HG03342 (cell line): ENCODE results near the gene XYLT2.
"Not testable (repeated sequence)": the region's sequence is repeated elsewhere in the genome, so short reads cannot be mapped to it uniquely, and the experiment has no call there.

Experiments
- ATAC-seq: cut with Tn5 transposase; IDR thresholded peaks from one replicate; pipeline ENCODE4 v1.9.1; 2021; ENCODE audit warnings: mild to moderate bottlenecking, moderate library complexity; ENCODE audit not compliant: unreplicated experiment

The XYLT2 gene

DNA sequence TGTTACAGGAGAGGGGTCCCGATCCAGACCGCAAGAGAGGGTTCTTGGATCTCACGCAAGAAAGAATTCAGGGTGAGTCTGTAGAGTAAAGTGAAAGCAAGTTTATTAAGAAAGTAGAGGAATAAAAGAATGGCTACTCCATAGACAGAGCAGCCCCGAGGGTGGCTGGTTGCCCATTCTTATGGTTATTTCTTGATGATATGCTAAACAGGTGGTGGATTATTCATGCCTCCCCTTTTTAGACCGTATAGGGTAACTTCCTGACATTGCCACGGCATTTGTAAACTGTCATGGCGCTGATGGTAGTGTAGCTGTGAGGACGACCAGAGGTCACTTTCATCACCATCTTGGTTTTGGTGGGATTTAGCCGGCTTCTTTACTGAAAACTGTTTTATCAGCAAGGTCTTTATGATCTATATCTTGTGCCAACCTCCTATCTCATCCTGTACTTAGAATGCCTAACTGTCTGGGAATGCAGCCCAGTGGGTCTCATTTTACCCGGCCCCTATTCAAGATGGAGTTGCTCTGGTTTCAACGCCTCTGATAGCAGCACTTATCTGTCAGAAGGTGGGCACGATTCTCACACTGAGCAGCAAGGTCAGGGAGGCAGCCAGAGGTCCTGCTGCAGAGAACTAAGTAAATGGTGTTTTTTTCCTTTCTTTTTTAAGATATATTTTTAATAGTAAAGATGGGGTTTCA, 26.5 kb upstream of the XYLT2 start:
- ATAC-seq, result no peak

DNA sequence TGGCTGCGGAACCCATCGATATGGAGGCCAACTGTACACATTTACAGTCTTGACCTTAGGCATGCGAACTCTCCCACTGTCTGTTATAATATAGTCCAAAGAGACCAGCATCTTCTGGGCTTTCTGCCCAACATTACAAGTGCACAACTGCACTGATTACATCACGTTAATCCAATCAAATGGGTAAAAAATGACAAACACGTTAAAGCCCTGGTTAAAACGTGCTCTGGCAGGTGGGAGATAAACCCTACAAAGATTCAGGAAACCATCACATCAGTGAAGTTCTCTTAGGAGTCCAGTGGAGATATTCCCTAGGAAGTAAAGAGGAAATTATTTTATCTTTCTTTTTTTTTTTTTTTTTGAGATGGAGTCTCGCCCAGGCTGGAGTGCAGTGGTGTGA, 23.7 kb upstream of the XYLT2 start:
- no peak for ATAC-seq

DNA sequence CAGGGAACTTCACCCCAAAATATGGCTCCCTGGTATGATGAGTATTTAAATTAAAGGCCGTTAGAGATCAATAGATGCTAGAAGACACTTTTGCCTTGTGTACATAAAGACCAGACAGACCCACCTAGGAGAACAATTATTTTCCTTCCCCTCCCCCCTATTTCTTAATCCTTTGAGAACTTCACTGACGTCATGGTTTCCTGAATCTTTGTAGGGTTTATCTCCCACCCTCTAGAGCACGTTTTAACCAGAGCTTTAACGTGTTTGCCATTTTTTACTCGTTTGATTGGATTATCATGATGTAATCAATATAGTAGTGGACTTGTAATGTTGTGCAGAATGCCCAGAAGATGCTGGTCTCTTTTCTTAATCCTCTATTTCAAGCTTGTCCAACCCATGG, 22.9 kb upstream of the XYLT2 start:
- ATAC-seq, result no peak

DNA sequence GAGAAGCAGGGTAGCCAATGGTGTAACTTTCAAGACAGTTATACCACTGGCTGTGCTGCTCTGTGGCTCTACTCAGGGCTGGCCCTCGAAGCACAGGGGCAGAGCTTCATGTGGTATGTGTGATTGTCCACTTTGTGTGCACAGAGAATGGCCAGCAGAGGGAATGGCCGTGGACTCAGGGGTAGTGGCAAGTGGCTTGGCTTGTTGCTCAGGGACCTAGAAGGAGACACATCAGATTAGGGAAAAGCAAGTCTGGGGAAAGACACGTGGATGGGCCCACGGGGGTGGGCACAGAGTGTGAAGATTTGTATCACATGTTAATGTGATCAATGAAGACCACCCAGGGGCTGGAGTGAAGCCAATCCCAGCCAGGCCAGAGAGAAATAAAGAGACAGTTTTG, 20.0 kb upstream of the XYLT2 start:
- no peak for ATAC-seq

DNA sequence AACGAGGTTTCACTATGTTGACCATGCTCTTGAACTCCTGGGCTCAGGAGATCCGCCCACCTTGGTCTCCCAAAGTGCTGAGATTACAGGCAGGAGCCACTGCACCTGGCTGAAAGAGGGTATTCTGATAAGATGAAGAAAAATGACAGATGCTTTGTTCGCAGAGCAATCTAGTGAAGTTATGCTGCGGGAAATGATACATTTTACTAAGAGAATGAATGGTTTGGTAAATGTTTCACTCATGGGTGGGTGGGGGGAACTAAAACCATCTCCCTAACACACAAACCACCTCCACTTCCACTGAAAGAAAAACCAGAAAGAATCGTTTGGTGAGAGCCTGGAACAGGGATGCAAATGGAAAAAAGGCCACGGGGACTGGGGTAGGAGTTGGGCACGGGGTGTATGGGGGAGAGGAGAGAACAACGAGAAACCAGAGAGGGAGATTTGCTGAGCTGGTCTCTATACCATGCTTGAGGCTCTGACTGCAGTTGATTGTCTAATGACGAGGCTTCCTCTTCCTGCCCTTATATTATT, 19.0 kb upstream of the XYLT2 start:
- no peak for ATAC-seq

DNA sequence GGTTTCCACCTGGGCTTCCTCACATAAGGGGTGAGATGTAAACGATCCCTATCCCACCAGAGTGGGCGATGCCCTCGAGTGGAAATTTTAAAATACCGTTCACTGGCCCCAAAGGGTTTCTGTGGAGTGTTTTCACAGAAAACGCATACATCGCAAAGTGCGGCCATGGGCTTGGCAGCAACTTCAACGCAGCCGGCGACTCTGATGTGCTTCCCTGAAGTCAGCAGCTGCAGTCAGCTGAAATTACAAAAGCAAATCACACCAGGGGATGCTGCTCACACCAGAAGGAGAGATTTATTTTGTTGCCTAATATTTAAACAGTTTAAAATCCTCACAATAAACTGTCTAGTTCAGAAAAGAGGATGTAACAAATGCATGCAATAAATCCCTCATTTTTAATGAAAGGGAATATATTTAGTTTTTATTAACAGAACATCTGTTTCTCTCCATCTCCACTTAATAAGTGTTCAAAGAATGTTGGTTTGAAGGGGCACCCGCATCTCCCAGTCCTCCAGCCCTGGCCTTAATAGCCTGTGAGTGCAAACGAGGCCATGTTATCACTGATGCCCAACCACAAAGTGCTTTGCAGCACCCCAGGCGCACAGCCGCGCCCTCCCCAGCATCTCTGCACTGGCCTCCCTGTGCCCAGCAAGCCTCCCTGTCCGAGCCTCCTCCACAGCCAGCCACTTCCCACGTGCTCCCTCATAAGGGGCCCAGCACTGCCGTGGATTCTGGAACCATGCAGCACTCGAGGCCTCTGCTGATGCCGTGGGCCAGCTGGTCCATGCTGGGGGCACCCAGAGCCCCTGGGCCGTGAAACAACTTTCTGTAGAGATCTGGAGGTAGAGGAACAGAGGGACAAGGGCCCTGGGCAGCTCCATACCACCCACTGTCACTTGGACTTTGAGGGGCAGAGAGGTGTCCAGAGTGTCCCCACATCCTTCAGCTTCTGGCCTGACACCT, 17.3 kb upstream of the XYLT2 start:
- ATAC-seq, result no peak

DNA sequence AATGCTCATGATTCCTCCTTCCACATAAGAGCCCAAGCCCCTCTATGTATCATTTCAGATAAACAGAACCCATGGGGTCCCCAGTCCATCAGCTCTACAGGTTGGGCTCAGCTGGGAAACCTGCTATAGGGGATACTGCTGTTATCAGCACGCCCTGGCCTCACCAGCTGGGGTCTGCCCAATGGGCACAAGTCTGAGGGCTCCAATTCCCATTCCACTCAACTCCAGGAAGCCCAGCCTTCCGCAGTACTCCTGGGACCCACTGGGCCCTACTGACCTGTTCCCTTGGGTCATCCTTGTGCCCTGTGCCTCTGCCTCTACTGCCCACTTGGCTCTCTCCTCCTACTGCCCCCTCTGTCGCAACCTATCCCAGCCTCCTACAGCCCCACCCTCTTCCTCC, 16.2 kb upstream of the XYLT2 start:
- ATAC-seq, result no peak

DNA sequence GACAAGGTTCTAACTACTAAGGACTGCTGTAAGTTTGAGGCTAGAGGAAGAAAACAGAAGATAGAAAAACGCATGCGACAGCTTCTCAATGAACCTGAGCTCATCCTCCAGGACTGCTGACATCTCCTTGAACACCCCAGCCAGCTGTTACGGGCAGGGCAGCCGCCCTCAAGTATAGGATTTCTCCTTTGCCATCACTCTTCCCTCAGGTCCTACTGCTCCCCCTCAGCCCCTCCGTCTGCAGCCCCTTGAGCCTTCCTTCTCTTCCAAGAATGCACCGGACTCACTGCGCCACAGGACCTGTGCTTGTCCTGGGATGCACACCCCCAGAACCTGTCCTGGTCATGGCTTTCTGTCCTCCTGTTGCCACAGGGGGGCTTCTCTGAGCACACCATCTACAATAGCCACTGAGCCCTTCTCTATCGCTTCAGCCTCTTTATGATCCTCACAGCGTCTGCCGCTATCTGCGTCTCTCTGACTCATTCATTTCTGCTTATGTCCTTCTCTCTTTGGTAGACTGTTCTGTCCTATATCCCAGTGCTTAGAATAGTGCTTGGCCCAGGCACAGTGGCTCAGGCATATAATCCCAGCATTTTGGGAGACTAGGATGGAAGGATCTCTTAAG, 15.7 kb upstream of the XYLT2 start:
- no peak for ATAC-seq

DNA sequence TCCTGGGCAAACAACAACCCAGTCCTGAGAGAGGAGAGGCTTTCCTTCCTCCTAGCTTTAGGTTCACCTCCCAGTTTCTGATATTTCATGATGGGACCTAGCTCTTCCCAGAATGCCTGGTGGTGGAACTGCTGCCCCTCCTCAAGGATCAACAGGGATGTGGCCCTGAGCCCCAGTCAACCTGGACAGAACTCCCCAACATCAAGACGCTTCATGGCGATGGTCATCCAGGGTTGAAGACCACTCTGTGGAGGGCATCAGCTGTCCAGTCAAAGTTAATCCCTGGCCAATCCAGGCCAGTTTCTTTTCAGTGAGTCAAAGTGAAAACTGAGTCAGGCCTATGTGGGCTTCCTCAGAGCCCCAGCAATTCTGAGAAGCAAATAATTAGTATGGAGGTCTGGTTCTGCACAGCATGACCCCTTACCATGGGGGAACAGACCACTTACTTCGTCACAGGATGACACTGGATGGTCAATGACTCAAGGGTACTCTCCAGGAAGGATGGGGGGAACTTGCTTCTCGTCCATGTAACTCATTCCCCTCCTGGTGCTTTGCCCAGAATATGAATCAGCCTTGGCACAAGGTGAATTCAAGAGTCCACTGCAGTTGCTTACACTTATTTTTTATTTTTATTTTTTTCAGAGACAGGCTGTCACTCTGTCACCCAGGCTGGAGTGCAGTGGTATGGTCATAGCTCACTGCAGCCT, 14.7 kb upstream of the XYLT2 start:
- ATAC-seq, result no peak

DNA sequence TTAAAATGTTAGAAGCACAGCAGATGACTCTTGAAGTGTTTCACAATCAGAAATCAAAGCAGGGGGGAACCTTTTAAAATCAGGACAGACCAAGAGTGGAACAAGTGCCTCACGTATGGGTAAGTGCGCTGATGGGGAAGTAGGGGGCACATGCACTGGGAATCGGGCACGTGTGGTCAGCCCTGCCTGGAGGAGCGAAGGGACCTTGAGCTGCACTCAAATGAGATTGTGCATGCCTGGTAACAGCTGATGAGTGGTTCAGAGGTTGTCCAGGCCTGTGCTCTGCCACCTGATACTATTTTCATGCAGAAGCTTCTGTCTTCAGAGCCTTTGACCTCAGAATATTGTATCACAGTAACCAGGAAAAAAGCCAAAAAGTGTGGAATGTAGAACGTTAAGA, 13.7 kb upstream of the XYLT2 start:
- no peak for ATAC-seq

DNA sequence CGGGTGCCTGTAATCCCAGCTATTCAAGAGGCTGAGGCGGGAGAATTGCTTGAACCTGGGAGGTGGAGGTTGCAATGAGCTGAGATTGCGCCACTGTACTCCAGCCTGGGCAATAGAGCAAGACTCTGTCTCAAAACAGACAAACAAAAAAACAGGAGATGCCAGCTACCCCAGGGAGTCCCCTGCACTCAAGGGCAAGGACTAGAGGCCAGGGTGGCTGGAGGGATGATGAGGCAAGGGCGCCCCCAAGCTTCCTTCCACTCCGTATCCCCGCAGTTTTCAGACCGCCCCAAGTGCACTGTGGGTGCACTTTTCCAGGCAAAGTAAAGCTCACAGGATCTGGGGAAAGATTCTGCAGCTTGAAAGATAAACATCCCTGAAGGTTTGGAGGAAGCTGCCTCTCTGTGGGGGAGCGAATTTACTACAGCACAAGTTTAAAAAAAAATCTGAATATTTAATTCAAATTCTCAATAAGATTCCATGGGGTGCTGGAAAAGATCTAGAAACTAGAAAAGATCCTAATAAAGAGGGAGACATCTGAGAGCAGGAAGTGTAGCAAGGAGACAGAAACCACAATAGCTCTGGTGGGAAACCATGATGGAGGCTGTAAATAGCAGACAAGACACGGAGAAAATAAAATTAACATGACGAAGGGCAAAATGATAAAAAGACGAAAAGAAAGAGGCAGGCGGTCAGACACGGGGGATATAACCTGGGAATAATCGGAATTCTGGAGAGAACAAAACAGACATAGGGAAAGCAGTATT, 12.5 kb upstream of the XYLT2 start:
- not testable (repeated sequence) for ATAC-seq

DNA sequence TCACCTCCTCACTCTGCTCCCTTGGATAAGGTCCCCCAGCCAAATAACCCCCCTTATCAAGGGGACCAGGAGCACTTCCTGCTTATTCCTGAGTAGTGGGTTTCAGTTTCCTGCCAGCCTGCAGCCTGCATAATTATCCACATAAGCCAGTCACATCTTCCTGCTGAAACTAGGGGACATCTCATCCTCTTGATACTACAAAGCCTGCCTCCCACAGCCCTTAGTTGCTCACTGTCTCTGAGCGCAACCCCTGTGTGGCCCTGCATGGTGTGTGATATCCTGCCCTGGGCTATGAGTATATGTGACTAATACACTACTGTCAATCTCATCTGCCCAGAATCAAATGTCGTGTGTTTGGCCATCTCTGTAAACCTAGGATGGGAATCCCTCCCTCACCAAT, 8.0 kb upstream of the XYLT2 start:
- ATAC-seq, result no peak

DNA sequence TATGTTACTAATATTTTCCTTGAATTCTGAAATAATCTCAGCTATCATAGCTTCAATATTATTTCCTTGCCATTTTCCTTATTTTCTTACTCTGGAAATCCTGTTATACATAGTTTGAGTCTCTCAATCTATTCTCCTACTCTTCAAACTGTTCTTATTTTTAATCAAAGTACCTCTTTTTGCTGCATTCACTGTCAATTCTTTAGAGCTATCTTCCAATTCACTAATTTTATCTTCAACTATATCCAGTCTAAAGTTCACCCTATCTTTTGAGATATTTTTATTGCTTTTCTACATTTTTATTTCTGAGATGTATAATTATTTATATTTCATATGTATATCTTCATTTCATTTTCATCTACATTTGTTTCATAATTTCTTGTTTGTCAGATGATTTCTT, 7.3 kb upstream of the XYLT2 start:
- ATAC-seq, result no peak

DNA sequence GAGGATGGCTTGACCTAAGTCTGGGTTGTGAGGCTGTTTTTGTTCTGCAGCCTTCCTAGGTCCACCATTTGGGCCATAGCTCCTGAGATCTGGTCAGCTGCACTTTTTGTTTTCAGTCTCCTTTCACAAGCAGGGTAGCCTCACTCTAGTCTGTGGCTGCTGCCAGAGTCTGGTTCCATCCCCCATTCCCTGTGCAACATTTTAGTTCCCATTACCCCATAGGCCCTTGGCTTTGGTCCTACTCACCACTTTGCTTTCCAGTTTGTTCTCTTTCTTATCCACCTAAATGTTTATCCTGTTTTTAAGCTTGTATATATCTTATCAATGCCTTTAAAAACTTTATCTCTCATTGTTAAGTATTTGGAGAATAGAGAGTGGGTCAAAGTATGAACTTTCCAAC, 6.5 kb upstream of the XYLT2 start:
- ATAC-seq, result no peak

DNA sequence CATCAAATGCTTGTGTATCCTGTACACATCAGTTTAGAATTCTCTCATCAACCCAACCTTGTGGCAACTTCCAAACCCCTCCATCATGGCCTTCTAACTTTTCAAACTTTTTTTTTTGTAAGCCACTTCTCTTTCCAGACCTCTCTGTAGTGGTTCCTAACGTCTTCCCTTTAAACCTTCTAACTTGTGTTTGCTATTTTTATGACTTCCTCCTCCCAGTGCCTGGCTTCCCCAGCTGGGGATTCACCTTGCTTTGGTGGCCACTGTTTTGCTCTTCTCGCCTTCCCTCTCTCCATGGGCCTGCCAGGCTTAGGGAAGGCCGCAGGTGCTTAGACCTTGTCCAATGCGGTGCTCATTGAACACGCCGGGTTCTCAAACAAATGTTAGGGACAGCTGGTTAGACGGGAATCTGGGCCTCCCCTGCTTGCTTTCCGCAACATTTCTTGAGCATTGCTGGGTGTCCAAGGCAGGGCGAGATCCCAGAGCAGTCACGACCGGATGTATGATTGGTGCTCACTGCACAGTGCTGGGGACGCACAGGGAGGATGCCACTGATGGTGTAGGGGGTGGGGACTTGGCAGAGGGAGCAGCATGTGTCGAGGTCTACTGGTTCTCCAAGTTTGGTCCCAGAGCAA, 1.1 kb upstream of the XYLT2 start:
- ATAC-seq, result no peak

DNA sequence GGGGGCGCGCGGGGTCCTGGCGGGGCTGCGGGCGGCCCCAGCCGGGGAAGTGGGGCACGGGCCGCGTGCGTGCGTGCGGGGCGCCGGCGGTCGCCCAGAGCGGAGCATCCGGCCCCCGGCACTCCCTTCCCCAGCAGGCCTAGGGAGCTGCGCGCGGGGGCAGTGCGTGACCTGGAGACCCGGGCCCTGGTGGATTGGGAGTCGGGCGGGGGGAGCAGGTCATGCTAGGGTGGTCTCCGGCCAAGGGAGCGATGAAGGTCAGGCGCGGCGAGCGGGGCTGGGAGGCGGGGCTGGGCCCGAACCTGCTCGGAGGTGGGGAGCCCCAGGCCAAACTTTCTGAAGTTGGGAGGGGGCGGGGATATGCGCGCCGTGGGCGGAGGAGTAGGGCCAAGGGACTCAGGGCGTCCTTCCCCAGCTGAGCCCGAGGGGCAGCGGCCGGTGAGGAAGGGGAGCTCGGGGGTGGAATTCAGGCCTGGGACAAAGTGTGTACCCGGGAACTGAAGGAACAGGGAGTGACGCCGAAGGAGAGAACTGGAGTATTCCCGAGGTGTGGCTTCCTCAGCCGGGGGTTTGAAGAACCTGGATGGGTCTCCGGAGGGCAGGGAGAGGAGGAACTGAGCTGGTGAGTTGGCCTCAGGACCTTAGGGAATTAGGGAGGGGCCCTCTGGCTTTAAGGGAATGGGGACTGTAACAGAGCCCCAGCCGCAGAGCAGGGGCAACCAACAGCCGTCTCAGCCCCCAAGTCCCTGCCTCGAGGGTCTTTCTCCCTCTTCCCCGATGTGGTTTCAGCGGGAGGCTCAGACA, 589 bp downstream of the XYLT2 start:
- peak; percentile 51 for ATAC-seq

DNA sequence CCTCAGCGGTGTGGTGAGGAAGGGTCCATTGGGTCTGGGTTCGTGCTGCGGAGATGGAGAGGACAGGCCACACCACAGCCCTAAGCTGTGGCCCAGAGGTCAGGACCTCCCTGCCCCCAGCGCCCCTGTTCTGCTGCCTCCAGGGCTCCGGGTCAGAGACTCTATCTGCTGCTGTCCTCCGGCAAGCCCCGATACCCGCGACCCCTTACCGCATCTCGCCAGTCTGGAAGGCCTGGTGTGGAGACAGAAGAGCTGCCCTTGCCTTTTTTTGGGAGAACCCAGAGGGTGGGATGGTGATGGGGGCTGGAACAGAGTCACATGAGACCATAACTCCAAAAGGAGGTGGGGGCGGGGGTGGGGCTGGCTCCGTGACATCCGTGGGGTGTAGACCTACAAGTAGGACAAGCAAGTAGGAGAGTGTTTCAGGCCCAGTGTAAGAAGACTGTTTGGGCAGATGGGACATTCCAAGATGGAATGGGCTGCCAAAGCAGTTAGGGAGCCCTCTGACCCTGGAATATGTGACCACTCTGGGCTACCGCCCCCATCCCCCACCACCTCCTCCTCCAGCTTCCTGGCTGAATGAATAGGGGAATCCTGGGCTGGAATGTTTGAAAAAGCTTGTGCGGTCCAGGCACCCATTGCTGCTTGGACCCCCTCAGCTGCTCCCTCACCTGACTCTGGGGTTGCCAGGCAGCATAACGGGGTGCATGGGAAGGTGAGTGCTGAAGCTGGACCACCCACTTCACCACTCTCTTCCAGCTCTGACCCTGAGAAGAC, 1.4 kb downstream of the XYLT2 start:
- no peak for ATAC-seq

DNA sequence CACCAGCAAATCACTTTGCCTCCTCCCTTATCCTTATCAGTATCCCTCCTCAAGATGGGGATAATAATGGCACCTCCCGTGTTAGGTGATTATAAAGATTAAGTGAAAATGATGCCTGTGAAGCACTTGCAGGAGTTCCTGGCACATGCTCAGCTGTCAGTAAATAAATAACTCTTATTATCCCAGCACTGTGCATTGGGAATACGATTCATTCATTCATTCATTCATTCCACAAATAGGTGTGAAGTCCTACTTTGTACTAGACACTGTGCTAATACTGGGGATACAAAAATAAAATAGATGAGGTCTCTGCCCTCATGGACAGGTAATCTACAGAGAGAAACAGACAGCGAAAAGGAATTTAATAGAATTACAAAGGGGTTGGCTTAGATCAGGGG, 2.0 kb downstream of the XYLT2 start:
- no peak for ATAC-seq
